Suprapubic skin (tissue), 4 donors: ENCODE measurements around the gene RBM19. TPM values are rescaled to one million over a fixed set of nuclear protein-coding genes. Genes with fewer than 3 reads are reported as not detected.
A peak's percentile ranks its signal among the peaks of the same experiment; 100 is the strongest.

Source experiments
- DNase-seq, 2 donors: peaks; one replicate each; pipeline ENCODE4 v3.0.0-alpha.2; 2019; ENCODE audit warnings: low spot score in 2 of 2
- H3K27ac ChIP-seq: fragments of 200-600 bp; sonication (generic); one replicate; pipeline ENCODE4 v1.5.1; 2019
- H3K27me3 ChIP-seq: fragments of 200-600 bp; sonication (generic); one replicate; pipeline ENCODE4 v1.5.1; 2019
- H3K36me3 ChIP-seq: fragments of 200-600 bp; sonication (generic); one replicate; pipeline ENCODE4 v1.5.1; 2019
- H3K4me1 ChIP-seq: fragments of 200-600 bp; sonication (generic); one replicate; pipeline ENCODE4 v1.5.1; 2019
- H3K4me3 ChIP-seq: fragments of 200-600 bp; sonication (generic); one replicate; pipeline ENCODE4 v1.5.1; 2019; ENCODE audit warnings: mild to moderate bottlenecking
- H3K9me3 ChIP-seq: fragments of 200-600 bp; sonication (generic); one replicate; pipeline ENCODE4 v1.5.1; 2019
- CTCF ChIP-seq, 2 donors: fragments of 200-600 bp in 1 of 2; fragments of 450-650 bp in 1 of 2; sonication (generic) in 1 of 2; IDR thresholded peaks; one replicate each; pipeline ENCODE4 v1.5.1; 2016 to 2019; ENCODE audit warnings: antibody characterized with exemption in 2 of 2, mild to moderate bottlenecking in 1 of 2, moderate library complexity in 1 of 2
- EP300 ChIP-seq: sonication (generic); formaldehyde crosslinking; IDR thresholded peaks from one replicate; pipeline ENCODE4 v1.6.1; 2017; ENCODE audit warnings: antibody characterized with exemption
- POLR2A ChIP-seq, 2 donors: fragments of 450-650 bp; IDR thresholded peaks; one replicate each; pipeline ENCODE4 v1.6.1; 2017; ENCODE audit warnings: antibody characterized with exemption in 2 of 2, mild to moderate bottlenecking in 2 of 2, moderate library complexity in 2 of 2
- POLR2AphosphoS5 ChIP-seq, 3 donors: sonication (generic); formaldehyde crosslinking; IDR thresholded peaks; one replicate each; pipeline ENCODE4 v1.6.1; 2017; ENCODE audit warnings: antibody characterized with exemption in 3 of 3
- WGBS: methylation state at CpG from one replicate; pipeline ENCODE4 v1.1.5; 2018; 5-methylcytosine and 5-hydroxymethylcytosine counted together
- total RNA-seq, 4 donors: library from RNA; depleted of rRNA; stranded (reverse); fragments of >200 nt; gene quantifications; one replicate each; pipeline ENCODE4 v1.1.0, GENCODE V29; 2016

RBM19 gene
- total RNA-seq, 4 donors from 2014 or later, result 26.8 to 51.4 (median 28.2) TPM

GRCh38 chr12:113917393-113917792 lies 48.7 kb downstream of the RBM19 start:
- DNase-seq, result no peak
- Histone ChIP-seq H3K4me3 (no peak overlapping the region), H3K27me3 (no peaks in the 10 kb centered on the region), H3K9me3 (no peaks in the 10 kb centered on the region), H3K4me1 (no peaks in the 10 kb centered on the region), H3K27ac (no peak overlapping the region), H3K36me3 (peaks cover 76% of the 10 kb centered on the region)
- TF ChIP-seq EP300 (no peak), CTCF (IDR thresholded peaks at IDR 0.05) (no peak), POLR2AphosphoS5 (IDR thresholded peaks at IDR 0.05) (no peak), POLR2A (IDR thresholded peaks at IDR 0.05) (no peak)
- WGBS, result 100% methylated on average over 5 of the region's 5 CpGs

- no peaks in the 10 kb centered on the region for H3K27me3 ChIP-seq
- no peak for TF ChIP-seq CTCF (IDR thresholded peaks at IDR 0.05)
- TF ChIP-seq EP300, result no peak
- no peak for TF ChIP-seq POLR2A (IDR thresholded peaks at IDR 0.05)
- no peak for TF ChIP-seq POLR2AphosphoS5 (IDR thresholded peaks at IDR 0.05)
- H3K27ac ChIP-seq, result no peak overlapping the region
- H3K4me1 ChIP-seq, result no peaks in the 10 kb centered on the region
- WGBS, result 96% methylated on average over 13 of the region's 13 CpGs
- no peak for DNase-seq
- H3K36me3 ChIP-seq, result peaks cover 79% of the 10 kb centered on the region
- H3K9me3 ChIP-seq, result no peaks in the 10 kb centered on the region
- no peak overlapping the region for H3K4me3 ChIP-seq
Observed at GRCh38 chr12:113914806-113915205, 51.3 kb downstream of the RBM19 start.

- no peak overlapping the region for H3K4me3 ChIP-seq
- no peak overlapping the region for H3K27ac ChIP-seq
- peaks cover 85% of the 10 kb centered on the region for H3K36me3 ChIP-seq
- DNase-seq, result no peak
- H3K4me1 ChIP-seq, result no peaks in the 10 kb centered on the region
- no peak for TF ChIP-seq CTCF (IDR thresholded peaks at IDR 0.05)
- TF ChIP-seq POLR2A (IDR thresholded peaks at IDR 0.05), result no peak
- H3K27me3 ChIP-seq, result no peaks in the 10 kb centered on the region
- WGBS, result 82% methylated on average over 10 of the region's 10 CpGs
- no peaks in the 10 kb centered on the region for H3K9me3 ChIP-seq
Observed at GRCh38 chr12:113914176-113914575, 51.9 kb downstream of the RBM19 start.

- TF ChIP-seq POLR2A (IDR thresholded peaks at IDR 0.05) (no peak), CTCF (IDR thresholded peaks at IDR 0.05) (peak; percentile 55 to 87)
- no peaks in the 10 kb centered on the region for H3K4me1 ChIP-seq
- H3K36me3 ChIP-seq, result peaks cover 89% of the 10 kb centered on the region
- no peaks in the 10 kb centered on the region for H3K9me3 ChIP-seq
- no peaks in the 10 kb centered on the region for H3K27me3 ChIP-seq
- H3K4me3 ChIP-seq, result no peak overlapping the region
- 37% methylated on average over 12 of the region's 13 CpGs for WGBS
- H3K27ac ChIP-seq, result no peak overlapping the region
- no peak for DNase-seq
Observed at GRCh38 chr12:113912760-113913329, 53.3 kb downstream of the RBM19 start.

- Histone ChIP-seq H3K4me3 (no peak overlapping the region), H3K36me3 (peaks cover 88% of the 10 kb centered on the region), H3K27ac (no peak overlapping the region), H3K9me3 (no peaks in the 10 kb centered on the region), H3K27me3 (no peaks in the 10 kb centered on the region), H3K4me1 (no peaks in the 10 kb centered on the region)
- DNase-seq, result no peak
- WGBS, result 90% methylated on average over 9 of the region's 14 CpGs
- TF ChIP-seq CTCF (IDR thresholded peaks at IDR 0.05) (no peak), EP300 (no peak), POLR2AphosphoS5 (IDR thresholded peaks at IDR 0.05) (no peak), POLR2A (IDR thresholded peaks at IDR 0.05) (no peak)
Observed at GRCh38 chr12:113911971-113912759, 54.0 kb downstream of the RBM19 start.
